ENCODE data around the gene ITGA4. TPM values are rescaled to one million over a fixed set of nuclear protein-coding genes. Genes with fewer than 3 reads are reported as not detected.

Gene ITGA4
- total RNA-seq, 1 experiment from 2014 or later, result 0.33 TPM

GRCh38 chr2:181474222-181474881 lies 17.2 kb downstream of the ITGA4 start:
- Mint-ChIP-seq H3K4me1 (ENCODE audit: low read depth, unreplicated experiment) (no peaks in the 10 kb centered on the region), H3K4me3 (ENCODE audit: low read depth, unreplicated experiment) (no peak overlapping the region), H3K27me3 (ENCODE audit: unreplicated experiment) (no peaks in the 10 kb centered on the region), H3K36me3 (ENCODE audit: insufficient read depth, unreplicated experiment) (no peaks in the 10 kb centered on the region), H3K27ac (ENCODE audit: unreplicated experiment) (no peak overlapping the region), H3K9me3 (ENCODE audit: low read depth, unreplicated experiment) (no peaks in the 10 kb centered on the region)
- no peak for TF ChIP-seq CTCF (IDR thresholded peaks at IDR 0.05; ENCODE audit: unreplicated experiment)
- DNase-seq, result no peak
- BruUV-seq (replicated peaks), result no TSS peak
- CTCF ChIA-PET, result no interaction called here
- intact Hi-C loops (cut with micrococcal nuclease; ENCODE audit: unreplicated experiment), result no loop called here

GRCh38 chr2:181483211-181483610 lies 26.0 kb downstream of the ITGA4 start:
- BruUV-seq (replicated peaks), result no TSS peak
- no peak overlapping the region for H3K27ac Mint-ChIP-seq (ENCODE audit: unreplicated experiment)
- CTCF ChIA-PET, result no interaction called here

GRCh38 chr2:181483876-181484275 lies 26.7 kb downstream of the ITGA4 start:
- no peaks in the 10 kb centered on the region for H3K36me3 Mint-ChIP-seq (ENCODE audit: insufficient read depth, unreplicated experiment)
- DNase-seq, result no peak
- intact Hi-C loops (cut with micrococcal nuclease; ENCODE audit: unreplicated experiment), result no loop called here
- H3K27me3 Mint-ChIP-seq (ENCODE audit: unreplicated experiment), result no peaks in the 10 kb centered on the region
- no peaks in the 10 kb centered on the region for H3K4me1 Mint-ChIP-seq (ENCODE audit: low read depth, unreplicated experiment)
- no peak for TF ChIP-seq CTCF (IDR thresholded peaks at IDR 0.05; ENCODE audit: unreplicated experiment)
- no peak overlapping the region for H3K4me3 Mint-ChIP-seq (ENCODE audit: low read depth, unreplicated experiment)
- CTCF ChIA-PET, result no interaction called here
- no TSS peak for BruUV-seq (replicated peaks)
- H3K9me3 Mint-ChIP-seq (ENCODE audit: low read depth, unreplicated experiment), result no peaks in the 10 kb centered on the region
- H3K27ac Mint-ChIP-seq (ENCODE audit: unreplicated experiment), result no peak overlapping the region

More at GRCh38 chr2:181483211-181483610, 26.0 kb downstream of the ITGA4 start:
- no peaks in the 10 kb centered on the region for H3K4me1 Mint-ChIP-seq (ENCODE audit: low read depth, unreplicated experiment)
- no peak overlapping the region for H3K4me3 Mint-ChIP-seq (ENCODE audit: low read depth, unreplicated experiment)
- TF ChIP-seq CTCF (IDR thresholded peaks at IDR 0.05; ENCODE audit: unreplicated experiment), result no peak
- DNase-seq, result no peak
- H3K27me3 Mint-ChIP-seq (ENCODE audit: unreplicated experiment), result no peaks in the 10 kb centered on the region
- no peaks in the 10 kb centered on the region for H3K9me3 Mint-ChIP-seq (ENCODE audit: low read depth, unreplicated experiment)
- intact Hi-C loops (cut with micrococcal nuclease; ENCODE audit: unreplicated experiment), result no loop called here
- H3K36me3 Mint-ChIP-seq (ENCODE audit: insufficient read depth, unreplicated experiment), result no peaks in the 10 kb centered on the region

GRCh38 chr2:181484851-181485637 lies 27.9 kb downstream of the ITGA4 start:
- BruUV-seq (replicated peaks), result no TSS peak
- Mint-ChIP-seq H3K4me1 (ENCODE audit: low read depth, unreplicated experiment) (no peaks in the 10 kb centered on the region), H3K9me3 (ENCODE audit: low read depth, unreplicated experiment) (no peaks in the 10 kb centered on the region), H3K27ac (ENCODE audit: unreplicated experiment) (no peak overlapping the region), H3K27me3 (ENCODE audit: unreplicated experiment) (no peaks in the 10 kb centered on the region), H3K36me3 (ENCODE audit: insufficient read depth, unreplicated experiment) (no peaks in the 10 kb centered on the region), H3K4me3 (ENCODE audit: low read depth, unreplicated experiment) (no peak overlapping the region)
- no peak for DNase-seq
- CTCF ChIA-PET, result interaction anchor here (1.1 kb wide), 1 partner anchor 357 kb away, joined by 3 read pairs; no protein-coding TSS in a partner anchor
- intact Hi-C loops (cut with micrococcal nuclease; ENCODE audit: unreplicated experiment), result no loop called here
- no peak for TF ChIP-seq CTCF (IDR thresholded peaks at IDR 0.05; ENCODE audit: unreplicated experiment)
